ENCODE results near the gene ENOSF1. TPM values are rescaled to one million over a fixed set of nuclear protein-coding genes. Genes with fewer than 3 reads are reported as not detected.
"Not testable (repeated sequence)": the region's sequence is repeated elsewhere in the genome, so short reads cannot be mapped to it uniquely, and the experiment has no call there.

The ENOSF1 gene
- total and polyA plus RNA-seq, 2 donors (not counting 1 experiment from before 2014, with no cell fraction given), result 8.0 to 34.8 TPM

- H3K4me1 Mint-ChIP-seq, result no peaks in the 10 kb centered on the region
- ATAC-seq (ENCODE audit: low read depth) (no peak), DNase-seq (no peak)
- no peaks in the 10 kb centered on the region for H3K9me3 Mint-ChIP-seq (ENCODE audit: insufficient read depth)
- H3K9me3 ChIP-seq (ENCODE audit: control extremely low read depth in 1 of 3, control insufficient read depth in 2 of 3, insufficient read depth in 1 of 3, low read length in 2 of 3), result no peaks in the 10 kb centered on the region
- POLR2A ChIA-PET, result interaction anchor here (0.5 kb wide), 1 partner anchor 13 kb away, joined by 7 read pairs; no protein-coding TSS in a partner anchor
- H3K4me2 ChIP-seq (replicated peaks; ENCODE audit: low read depth, low read length, poor library complexity, severe bottlenecking), result no peak overlapping the region
- H3K79me2 ChIP-seq (ENCODE audit: control insufficient read depth, insufficient read depth, low read length), result no peaks in the 10 kb centered on the region
- H3K4me1 ChIP-seq (ENCODE audit: control insufficient read depth in 2 of 2, insufficient read depth in 2 of 2, low read length in 2 of 2), result no peaks in the 10 kb centered on the region
- no peak overlapping the region for H3K4me3 ChIP-seq (ENCODE audit: control extremely low read depth in 1 of 5, extremely low read depth in 1 of 5, insufficient read depth in 1 of 5, low read depth in 2 of 5, low read length in 4 of 5)
- H3K27me3 ChIP-seq (replicated peaks in 1 of 4; ENCODE audit: control extremely low read depth in 1 of 4, control insufficient read depth in 3 of 4, insufficient read depth in 4 of 4, low read length in 3 of 4), result no peaks in the 10 kb centered on the region
- H3K9ac ChIP-seq (ENCODE audit: low read length), result no peak overlapping the region
- no peak overlapping the region for H3K27ac Mint-ChIP-seq
- intact Hi-C loops (cut with micrococcal nuclease), result no loop called here
- no peaks in the 10 kb centered on the region for H3K36me3 ChIP-seq (replicated peaks in 1 of 2; ENCODE audit: control extremely low read depth in 1 of 2, control insufficient read depth in 1 of 2, extremely low read depth in 1 of 2, insufficient read depth in 2 of 2, low read length in 1 of 2)
- CTCF ChIA-PET, result no interaction called here
- no peak overlapping the region for H3K4me3 Mint-ChIP-seq
- H4K20me1 ChIP-seq (ENCODE audit: control insufficient read depth, insufficient read depth, low read length, poor library complexity, severe bottlenecking), result no peaks in the 10 kb centered on the region
- peaks cover 8% of the 10 kb centered on the region for H3K27me3 Mint-ChIP-seq
- H3K27ac ChIP-seq (ENCODE audit: low read length in 2 of 2), result no peak overlapping the region
- TF ChIP-seq EZH2 (IDR thresholded peaks at IDR 0.05; ENCODE audit: borderline replicate concordance, insufficient read depth, low read depth, low read length, poor library complexity, severe bottlenecking) (no peak), CTCF (IDR thresholded peaks at IDR 0.05) (no peak)
- no peak overlapping the region for H2AFZ ChIP-seq (ENCODE audit: insufficient read depth, low read depth, low read length, poor library complexity, severe bottlenecking)
Observed at GRCh38 chr18:731185-731584, 18.8 kb upstream of the ENOSF1 start.

- Histone ChIP-seq H3K9me3 (ENCODE audit: control extremely low read depth in 1 of 3, control insufficient read depth in 2 of 3, insufficient read depth in 1 of 3, low read length in 2 of 3) (no peaks in the 10 kb centered on the region), H4K20me1 (ENCODE audit: control insufficient read depth, insufficient read depth, low read length, poor library complexity, severe bottlenecking) (no peaks in the 10 kb centered on the region), H3K27me3 (replicated peaks in 1 of 4; ENCODE audit: control extremely low read depth in 1 of 4, control insufficient read depth in 3 of 4, insufficient read depth in 4 of 4, low read length in 3 of 4) (no peaks in the 10 kb centered on the region), H3K9ac (ENCODE audit: low read length) (no peak overlapping the region), H3K27ac (ENCODE audit: low read length in 2 of 2) (no peak overlapping the region), H3K36me3 (replicated peaks in 1 of 2; ENCODE audit: control extremely low read depth in 1 of 2, control insufficient read depth in 1 of 2, extremely low read depth in 1 of 2, insufficient read depth in 2 of 2, low read length in 1 of 2) (no peaks in the 10 kb centered on the region), H2AFZ (ENCODE audit: insufficient read depth, low read depth, low read length, poor library complexity, severe bottlenecking) (no peak overlapping the region), H3K4me2 (replicated peaks; ENCODE audit: low read depth, low read length, poor library complexity, severe bottlenecking) (no peak overlapping the region), H3K4me1 (ENCODE audit: control insufficient read depth in 2 of 2, insufficient read depth in 2 of 2, low read length in 2 of 2) (no peaks in the 10 kb centered on the region), H3K79me2 (ENCODE audit: control insufficient read depth, insufficient read depth, low read length) (no peaks in the 10 kb centered on the region), H3K4me3 (ENCODE audit: control extremely low read depth in 1 of 5, extremely low read depth in 1 of 5, insufficient read depth in 1 of 5, low read depth in 2 of 5, low read length in 4 of 5) (no peak overlapping the region)
- ATAC-seq (ENCODE audit: low read depth) (no peak), DNase-seq (no peak)
- intact Hi-C loops (cut with micrococcal nuclease), result no loop called here
- H3K4me1 Mint-ChIP-seq, result no peaks in the 10 kb centered on the region
- CTCF ChIA-PET, result no interaction called here
- no peaks in the 10 kb centered on the region for H3K9me3 Mint-ChIP-seq (ENCODE audit: insufficient read depth)
- POLR2A ChIA-PET, result no interaction called here
- H3K4me3 Mint-ChIP-seq, result no peak overlapping the region
- TF ChIP-seq EZH2 (IDR thresholded peaks at IDR 0.05; ENCODE audit: borderline replicate concordance, insufficient read depth, low read depth, low read length, poor library complexity, severe bottlenecking), result no peak
- TF ChIP-seq CTCF (IDR thresholded peaks at IDR 0.05), result no peak
- H3K27ac Mint-ChIP-seq, result no peak overlapping the region
- peaks cover 8% of the 10 kb centered on the region for H3K27me3 Mint-ChIP-seq
Observed at GRCh38 chr18:730692-731091, 18.3 kb upstream of the ENOSF1 start.

GRCh38 chr18:730120-730519, 17.7 kb upstream of the ENOSF1 start:
- H3K79me2 ChIP-seq (ENCODE audit: control insufficient read depth, insufficient read depth, low read length); H3K4me1 ChIP-seq (ENCODE audit: control insufficient read depth in 2 of 2, insufficient read depth in 2 of 2, low read length in 2 of 2); CTCF ChIA-PET; H3K9ac ChIP-seq (ENCODE audit: low read length); H3K36me3 ChIP-seq (replicated peaks in 1 of 2; ENCODE audit: control extremely low read depth in 1 of 2, control insufficient read depth in 1 of 2, extremely low read depth in 1 of 2, insufficient read depth in 2 of 2, low read length in 1 of 2); H3K4me1 Mint-ChIP-seq; H3K27me3 Mint-ChIP-seq; DNase-seq; ATAC-seq (ENCODE audit: low read depth); H3K27me3 ChIP-seq (replicated peaks in 1 of 4; ENCODE audit: control extremely low read depth in 1 of 4, control insufficient read depth in 3 of 4, insufficient read depth in 4 of 4, low read length in 3 of 4); H3K27ac ChIP-seq (ENCODE audit: low read length in 2 of 2); H4K20me1 ChIP-seq (ENCODE audit: control insufficient read depth, insufficient read depth, low read length, poor library complexity, severe bottlenecking); H3K27ac Mint-ChIP-seq; H3K9me3 Mint-ChIP-seq (ENCODE audit: insufficient read depth); H3K4me3 Mint-ChIP-seq; H2AFZ ChIP-seq (ENCODE audit: insufficient read depth, low read depth, low read length, poor library complexity, severe bottlenecking); intact Hi-C loops (cut with micrococcal nuclease); H3K4me3 ChIP-seq (ENCODE audit: control extremely low read depth in 1 of 5, extremely low read depth in 1 of 5, insufficient read depth in 1 of 5, low read depth in 2 of 5, low read length in 4 of 5); H3K4me2 ChIP-seq (replicated peaks; ENCODE audit: low read depth, low read length, poor library complexity, severe bottlenecking); POLR2A ChIA-PET; H3K9me3 ChIP-seq (ENCODE audit: control extremely low read depth in 1 of 3, control insufficient read depth in 2 of 3, insufficient read depth in 1 of 3, low read length in 2 of 3): not testable (repeated sequence)
- WGBS (ENCODE audit: insufficient coverage), result 96% methylated on average over 3 of the region's 5 CpGs
